KG1 (cell line): ENCODE data around the gene ADNP2.
"Not testable (repeated sequence)": the region's sequence is repeated elsewhere in the genome, so short reads cannot be mapped to it uniquely, and the experiment has no call there.

Experiments used
- DNase-seq: peaks from one replicate; lab custom pipeline; 2025; lab: John Stamatoyannopoulos, UW

ADNP2 gene

GRCh38 chr18:80145196-80145804 lies 36.2 kb downstream of the ADNP2 start:
- DNase-seq = no peak

- DNase-seq = no peak
Measured at GRCh38 chr18:80147037-80147417, 38.0 kb downstream of the ADNP2 start.

DNA sequence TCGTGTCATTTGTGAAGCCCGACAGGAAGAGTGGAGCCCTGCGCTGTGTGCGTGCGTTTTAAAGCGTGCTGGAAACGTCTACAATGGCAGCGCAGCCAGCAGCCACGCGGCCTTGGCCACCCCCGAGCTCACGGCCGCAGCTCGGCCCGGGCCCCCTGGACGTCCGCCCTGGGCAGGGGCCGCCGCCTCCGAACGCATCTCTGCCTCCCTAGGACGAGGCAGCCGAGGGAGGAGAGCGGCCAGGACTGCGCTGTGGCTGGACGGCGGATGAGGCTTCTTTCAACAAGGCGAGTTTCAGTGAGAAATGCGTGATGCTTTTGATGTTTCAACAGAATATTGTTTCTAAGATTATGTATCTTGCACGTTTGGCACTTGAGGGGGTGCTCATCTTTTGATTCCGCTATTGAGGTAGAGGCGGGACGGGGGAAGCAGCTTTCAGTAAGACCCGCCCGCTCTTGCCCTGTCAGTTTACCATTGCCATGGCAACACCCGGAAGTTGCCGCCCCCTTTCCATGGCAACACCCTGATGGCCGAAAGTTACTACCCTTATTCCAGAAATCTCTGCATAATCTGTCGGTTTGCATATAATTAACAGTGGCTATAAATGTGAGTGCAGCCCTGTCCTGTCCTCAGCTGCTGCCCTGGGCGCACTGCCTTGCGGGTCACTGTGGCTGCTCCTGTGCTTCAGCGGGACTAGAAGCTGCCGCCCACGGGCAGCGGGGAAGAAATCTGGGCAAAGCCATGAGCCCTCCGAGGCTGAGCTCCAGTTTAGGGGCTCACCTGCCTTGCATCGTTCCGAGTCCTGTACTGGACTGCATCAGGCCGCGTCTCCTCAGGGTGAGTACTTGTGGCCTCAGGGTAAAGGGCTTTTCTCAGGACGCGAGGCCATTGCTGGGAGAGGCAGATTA lies 38.6 kb downstream of the ADNP2 start:
- no peak for DNase-seq

GRCh38 chr18:80148326-80149199 lies 39.5 kb downstream of the ADNP2 start:
- no peak for DNase-seq

DNA sequence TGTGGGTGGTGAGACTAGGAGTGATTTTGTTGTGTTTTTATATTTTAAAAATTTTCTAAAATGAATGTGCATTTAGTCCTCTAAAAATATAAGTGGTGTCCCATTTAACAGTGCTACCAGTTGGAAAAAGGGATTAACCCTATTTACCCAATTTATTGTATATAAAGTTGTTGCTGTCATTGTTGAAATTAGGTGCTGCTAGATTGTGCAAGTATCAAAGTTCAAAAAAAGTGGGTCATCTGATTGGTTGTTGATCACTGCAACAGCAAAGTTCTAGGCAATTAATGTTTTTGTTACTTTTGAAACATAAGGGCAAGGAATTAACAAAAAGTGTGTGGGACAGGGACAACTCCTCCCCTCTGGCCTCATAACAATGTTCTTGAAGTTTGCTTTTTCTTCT lies 40.6 kb downstream of the ADNP2 start:
- no peak for DNase-seq

- DNase-seq = no peak
Measured at GRCh38 chr18:80154293-80154692, 45.2 kb downstream of the ADNP2 start.

DNA sequence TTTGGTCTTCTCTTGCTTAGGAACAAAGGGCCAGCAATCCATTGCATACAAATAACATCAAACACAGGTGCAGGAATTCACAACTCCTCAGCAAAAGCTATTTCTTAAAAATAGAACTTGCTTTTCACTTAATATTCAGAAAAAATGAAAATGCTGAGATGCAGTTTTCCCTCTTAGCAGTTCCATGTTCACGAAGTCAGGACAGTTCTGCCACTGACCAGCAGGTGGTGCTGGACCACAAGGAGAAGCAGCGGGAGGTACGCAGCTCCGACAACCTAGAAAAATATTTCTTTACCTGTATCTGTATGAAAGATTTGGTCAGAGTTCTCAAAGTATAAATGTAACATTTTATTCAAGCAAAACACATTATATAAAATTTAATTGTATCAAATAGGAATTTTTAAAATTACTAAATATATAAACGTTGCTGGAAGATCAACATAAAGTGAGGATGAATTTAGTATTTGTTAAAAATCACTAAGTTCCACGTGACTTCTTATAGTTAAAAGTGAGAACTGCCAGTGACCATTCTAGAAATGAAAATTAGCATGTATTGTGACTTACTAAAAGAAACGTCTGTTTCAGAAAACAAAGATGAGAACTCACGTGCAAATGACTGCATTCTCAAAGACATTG lies 48.8 kb downstream of the ADNP2 start:
- no peak for DNase-seq

GRCh38 chr18:80158365-80158764 lies 49.3 kb downstream of the ADNP2 start:
- no peak for DNase-seq

- DNase-seq = no peak
Measured at GRCh38 chr18:80159713-80160636, 50.9 kb downstream of the ADNP2 start.

DNA sequence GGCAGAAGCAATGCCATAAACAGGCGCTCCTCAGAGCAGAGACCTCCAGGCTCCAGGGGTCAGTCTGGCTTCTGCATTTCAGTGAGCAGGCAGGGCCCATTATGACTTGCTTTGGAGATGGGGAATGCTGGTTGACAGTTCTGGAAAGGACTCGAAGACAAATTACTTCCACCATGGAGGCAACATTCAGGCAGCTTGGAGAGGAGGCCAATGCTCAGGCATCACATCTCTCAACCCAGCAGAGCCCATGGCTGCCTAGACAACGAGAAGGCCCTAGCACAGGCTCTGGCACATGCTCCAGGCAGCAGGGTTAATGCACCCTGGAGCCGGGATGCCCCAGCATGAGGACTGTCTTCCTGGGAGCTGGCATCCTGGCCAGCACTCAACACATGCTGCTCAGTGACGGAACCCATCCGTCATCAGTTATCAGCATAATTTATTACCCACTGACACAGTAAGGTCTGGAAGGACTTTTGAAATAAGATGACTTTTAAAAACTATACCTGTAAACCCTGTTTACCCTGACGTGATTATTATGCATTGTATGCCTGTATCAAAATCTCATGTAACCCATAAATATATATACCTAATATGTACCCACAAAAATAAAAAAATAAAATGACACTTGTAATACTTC lies 52.8 kb downstream of the ADNP2 start:
- no peak for DNase-seq

- no peak for DNase-seq
Measured at GRCh38 chr18:80163183-80163582, 54.1 kb downstream of the ADNP2 start.

- not testable (repeated sequence) for DNase-seq
Measured at GRCh38 chr18:80164727-80165355, 55.8 kb downstream of the ADNP2 start.

DNA sequence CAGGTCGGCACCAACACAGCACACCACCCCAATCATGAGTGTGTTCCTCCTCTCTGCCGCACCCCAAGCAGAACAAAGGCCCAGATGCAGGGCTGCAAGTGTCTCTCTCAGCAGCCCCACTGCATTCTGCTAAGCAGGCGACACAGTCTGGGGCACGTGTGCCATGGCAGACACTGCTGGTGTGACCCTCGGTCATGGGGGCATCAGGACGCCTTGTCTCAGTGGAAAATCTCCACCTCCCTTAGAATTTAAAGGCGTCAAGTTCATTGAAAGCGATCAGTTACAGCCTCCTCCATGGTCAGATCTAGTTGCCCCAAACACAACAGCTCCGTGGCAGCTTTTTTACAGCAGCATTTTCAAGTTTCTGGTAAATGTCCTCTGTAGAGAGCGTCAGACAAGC lies 57.2 kb downstream of the ADNP2 start:
- no peak for DNase-seq

DNA sequence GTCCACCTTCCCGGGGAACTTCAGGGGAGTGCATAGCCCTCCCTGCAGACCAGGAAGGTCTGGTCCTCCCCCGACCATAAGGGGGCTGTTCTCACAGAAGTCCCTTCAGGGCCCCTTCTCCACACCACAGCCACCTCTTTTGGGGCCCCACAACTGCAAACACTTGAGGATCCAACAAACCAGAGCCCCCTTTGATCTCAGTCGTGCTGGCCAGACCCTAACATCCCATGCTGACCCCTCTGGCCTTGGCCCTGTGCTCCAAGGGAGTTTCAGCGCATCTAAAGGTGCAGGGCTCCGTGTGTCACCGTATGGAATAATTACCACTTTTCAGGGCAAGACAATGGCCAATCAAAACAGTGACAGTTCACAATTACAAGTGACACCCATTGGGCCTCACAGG lies 57.7 kb downstream of the ADNP2 start:
- DNase-seq = no peak

GRCh38 chr18:80167331-80167730 lies 58.3 kb downstream of the ADNP2 start:
- DNase-seq = no peak

DNA sequence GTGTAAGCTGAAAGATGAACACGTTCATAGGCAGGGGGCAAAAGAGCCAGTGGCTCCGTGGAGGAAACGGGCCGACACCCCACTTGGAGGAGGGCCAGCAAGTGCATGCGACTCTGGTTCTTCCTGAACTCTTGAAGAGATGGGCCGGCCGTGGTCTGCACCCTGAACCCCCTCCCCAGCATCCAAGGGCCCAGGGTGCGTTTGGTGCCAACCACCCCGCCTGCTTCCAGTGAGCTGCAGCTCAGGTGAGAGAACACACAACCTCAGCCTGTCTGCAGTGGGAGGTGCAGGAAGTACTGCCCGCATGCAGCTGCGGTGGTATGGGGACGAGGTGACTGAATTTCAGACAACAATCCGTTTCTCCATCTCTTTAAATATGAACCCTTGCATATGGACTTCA lies 58.9 kb downstream of the ADNP2 start:
- no peak for DNase-seq

DNA sequence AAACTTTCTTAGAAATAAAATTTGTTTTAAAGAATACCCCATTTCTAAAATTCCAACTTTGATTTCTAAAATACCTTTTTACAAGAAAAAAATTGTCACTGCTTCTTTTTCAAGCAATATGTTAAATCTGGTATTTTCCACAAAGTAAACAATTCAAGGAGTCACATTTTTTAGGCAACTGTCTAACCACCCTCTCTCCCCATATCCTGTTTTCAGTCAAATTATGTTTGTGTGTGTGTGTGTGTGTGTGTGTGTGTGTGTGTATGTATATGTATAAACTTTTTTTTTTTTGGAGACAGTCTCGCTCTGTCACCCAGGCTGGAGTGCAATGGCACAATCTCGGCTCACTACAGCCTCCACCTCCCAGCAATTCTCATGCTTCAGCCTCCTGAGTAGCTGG lies 59.3 kb downstream of the ADNP2 start:
- DNase-seq = no peak

DNA sequence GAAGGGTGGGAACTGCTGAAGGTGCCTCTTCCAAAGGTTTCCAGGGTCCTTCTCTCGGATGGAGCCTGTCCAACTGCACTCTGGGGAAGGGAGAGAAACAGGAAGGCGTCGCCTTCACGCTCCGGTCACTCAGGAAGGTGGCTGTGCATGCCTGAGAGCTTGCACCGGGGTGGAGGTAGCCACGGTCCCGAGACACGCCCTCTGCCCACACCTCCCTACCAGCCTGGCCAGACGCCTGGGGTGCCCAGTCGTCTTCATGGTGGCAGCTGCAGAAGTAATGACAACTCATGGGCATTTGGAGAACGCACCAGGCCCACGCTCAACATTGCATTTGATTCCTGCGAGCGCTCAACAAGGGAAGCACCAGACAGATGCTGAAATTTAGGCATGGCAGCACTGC lies 59.9 kb downstream of the ADNP2 start:
- no peak for DNase-seq

GRCh38 chr18:80169607-80170006 lies 60.5 kb downstream of the ADNP2 start:
- DNase-seq = no peak
